H9 (cell line): Measurements from ENCODE around the gene C1QTNF9. TPM values are rescaled to one million over a fixed set of nuclear protein-coding genes. Genes with fewer than 3 reads are reported as not detected.

ENCODE experiments used
- DNase-seq: peaks from one replicate; pipeline ENCODE4 v3.0.0-alpha.2; 2017
- H2AFZ ChIP-seq: one replicate; pipeline ENCODE4 v1.6.1; 2013; ENCODE audit warnings: mild to moderate bottlenecking, low read length, control low read depth, moderate library complexity
- H2AK5ac ChIP-seq: 2 replicates; pipeline ENCODE4 v1.6.1; 2013; ENCODE audit warnings: low read length, control low read depth, mixed read lengths; ENCODE audit not compliant: insufficient read length
- H2BK120ac ChIP-seq: one replicate; pipeline ENCODE4 v1.6.1; 2013; ENCODE audit warnings: low read depth, mild to moderate bottlenecking, low read length, control low read depth, inconsistent platforms; ENCODE audit not compliant: poor library complexity, severe bottlenecking
- H2BK12ac ChIP-seq: 2 replicates; pipeline ENCODE4 v1.6.1; 2013; ENCODE audit warnings: low read length, control low read depth, mixed read lengths, low read depth; ENCODE audit not compliant: insufficient read length
- H2BK15ac ChIP-seq: 2 replicates; pipeline ENCODE4 v1.6.1; 2013; ENCODE audit warnings: low read depth, low read length, control low read depth
- H2BK20ac ChIP-seq: one replicate; pipeline ENCODE4 v1.6.1; 2013; ENCODE audit warnings: low read depth, mild to moderate bottlenecking, low read length, control low read depth, inconsistent platforms; ENCODE audit not compliant: poor library complexity, severe bottlenecking
- H2BK5ac ChIP-seq: 2 replicates; pipeline ENCODE4 v1.6.1; 2013; ENCODE audit warnings: low read length, control low read depth, mixed read lengths; ENCODE audit not compliant: insufficient read length
- H3K14ac ChIP-seq: 2 replicates; pipeline ENCODE4 v1.6.1; 2013; ENCODE audit warnings: low read length, control low read depth; ENCODE audit not compliant: insufficient read depth
- H3K18ac ChIP-seq: 2 replicates; pipeline ENCODE4 v1.6.1; 2013; ENCODE audit warnings: low read depth, mild to moderate bottlenecking, mixed read lengths, low read length, control low read depth; ENCODE audit not compliant: insufficient read length
- H3K23ac ChIP-seq: 2 replicates; pipeline ENCODE4 v1.6.1; 2013; ENCODE audit warnings: low read length, control low read depth, mixed read lengths, low read depth; ENCODE audit not compliant: insufficient read length
- H3K23me2 ChIP-seq: 2 replicates; pipeline ENCODE4 v1.6.1; 2013; ENCODE audit warnings: low read depth, mild to moderate bottlenecking, mixed read lengths, low read length, control low read depth; ENCODE audit not compliant: insufficient read length, poor library complexity, severe bottlenecking
- H3K27ac ChIP-seq: 2 replicates; pipeline ENCODE4 v1.5.1; 2013; ENCODE audit warnings: low read length, control low read depth, mixed read lengths, low read depth; ENCODE audit not compliant: insufficient read length
- H3K27me3 ChIP-seq: 2 replicates; pipeline ENCODE4 v1.6.1; 2013; ENCODE audit warnings: low read length, control low read depth, inconsistent platforms; ENCODE audit not compliant: insufficient read depth
- H3K4ac ChIP-seq: 2 replicates; pipeline ENCODE4 v1.6.1; 2013; ENCODE audit warnings: low read depth, mild to moderate bottlenecking, control low read depth, inconsistent platforms, low read length, moderate library complexity
- H3K4me1 ChIP-seq: 2 replicates; pipeline ENCODE4 v1.6.1; 2013; ENCODE audit warnings: low read length, control low read depth, inconsistent platforms; ENCODE audit not compliant: insufficient read depth
- H3K4me2 ChIP-seq: 2 replicates; pipeline ENCODE4 v1.6.1; 2013; ENCODE audit warnings: low read length, control low read depth, mixed read lengths; ENCODE audit not compliant: insufficient read length, insufficient read depth
- H3K56ac ChIP-seq: 2 replicates; pipeline ENCODE4 v1.6.1; 2013; ENCODE audit warnings: low read depth, mild to moderate bottlenecking, mixed read lengths, low read length, control low read depth; ENCODE audit not compliant: insufficient read length
- H3K79me1 ChIP-seq: 2 replicates; pipeline ENCODE4 v1.6.1; 2013; ENCODE audit warnings: low read depth, mild to moderate bottlenecking, moderate library complexity, low read length, control low read depth, inconsistent platforms; ENCODE audit not compliant: insufficient read depth, poor library complexity, severe bottlenecking
- H3K79me2 ChIP-seq: 2 replicates; pipeline ENCODE4 v1.6.1; 2013; ENCODE audit warnings: low read length, control low read depth, inconsistent platforms; ENCODE audit not compliant: insufficient read depth
- H3K9ac ChIP-seq: 2 replicates; pipeline ENCODE4 v1.6.1; 2013; ENCODE audit warnings: low read length, control low read depth, mixed read lengths; ENCODE audit not compliant: insufficient read length; ENCODE audit errors: extremely low read depth
- H3K9me3 ChIP-seq: one replicate; pipeline ENCODE4 v1.6.1; 2013; ENCODE audit warnings: low read depth, low read length, inconsistent platforms; ENCODE audit not compliant: control insufficient read depth
- H3T11ph ChIP-seq: one replicate; pipeline ENCODE4 v1.6.1; 2013; ENCODE audit warnings: mild to moderate bottlenecking, low read length, control low read depth, inconsistent platforms
- H4K20me1 ChIP-seq: one replicate; pipeline ENCODE4 v1.6.1; 2013; ENCODE audit not compliant: control insufficient read depth, insufficient read length, insufficient read depth
- H4K5ac ChIP-seq: 2 replicates; pipeline ENCODE4 v1.6.1; 2013; ENCODE audit warnings: low read depth, mild to moderate bottlenecking, mixed read lengths, low read length, control low read depth; ENCODE audit not compliant: insufficient read length
- H4K8ac ChIP-seq: replicated peaks from 2 replicates; pipeline ENCODE4 v1.6.1; 2013; ENCODE audit warnings: low read length, control low read depth, mixed read lengths, low read depth; ENCODE audit not compliant: insufficient read length
- H4K91ac ChIP-seq: 2 replicates; pipeline ENCODE4 v1.6.1; 2013; ENCODE audit warnings: low read depth, mild to moderate bottlenecking, moderate library complexity, mixed read lengths, low read length, control low read depth; ENCODE audit not compliant: insufficient read length
- H3K27ac Mint-ChIP-seq, 3 experiments: 2 replicates in 2 of 3; 3 replicates in 1 of 3; pipeline ENCODE4 v1.8.0; 2020 to 2021; ENCODE audit warnings: mixed read lengths in 3 of 3, mild to moderate bottlenecking in 1 of 3, moderate library complexity in 1 of 3
- H3K27me3 Mint-ChIP-seq: 2 replicates; pipeline ENCODE4 v1.8.0; 2021; ENCODE audit warnings: low read depth, mild to moderate bottlenecking, moderate library complexity, mixed read lengths
- H3K36me3 Mint-ChIP-seq, 3 experiments: 2 replicates in 2 of 3; 3 replicates in 1 of 3; pipeline ENCODE4 v1.8.0; 2020 to 2021; ENCODE audit warnings: low read depth in 3 of 3, mixed read lengths in 3 of 3; ENCODE audit not compliant: insufficient read depth in 1 of 3
- H3K4me1 Mint-ChIP-seq, 2 experiments: 2 replicates each; pipeline ENCODE4 v1.8.0; 2020; ENCODE audit warnings: mixed read lengths in 2 of 2
- H3K4me3 Mint-ChIP-seq, 2 experiments: 2 replicates in 1 of 2; 3 replicates in 1 of 2; pipeline ENCODE4 v1.8.0; 2020 to 2021; ENCODE audit warnings: mild to moderate bottlenecking in 2 of 2, mixed read lengths in 2 of 2, moderate library complexity in 1 of 2
- H3K9me3 Mint-ChIP-seq, 2 experiments: 2 replicates in 1 of 2; 3 replicates in 1 of 2; pipeline ENCODE4 v1.8.0; 2020; ENCODE audit warnings: mild to moderate bottlenecking in 2 of 2, mixed read lengths in 2 of 2, moderate library complexity in 1 of 2
- CTCF ChIP-seq: fragments of 200-600 bp; sonication (generic); conservative IDR thresholded peaks from 3 replicates; pipeline ENCODE4 v1.8.0; 2021; ENCODE audit warnings: antibody characterized with exemption, mild to moderate bottlenecking
- WGBS: extraction: QIAGEN DNeasy Blood & Tissue Kit; methylation state at CpG from one replicate; pipeline ENCODE4 v1.1.7; 2013; ENCODE audit warnings: missing lambda C conversion rate, low lambda C conversion rate, mixed read lengths; ENCODE audit not compliant: insufficient read length; ENCODE audit errors: extremely low coverage; 5-methylcytosine and 5-hydroxymethylcytosine counted together
- total RNA-seq: library from RNA; stranded (reverse); gene quantifications from 2 replicates; pipeline ENCODE4 v1.2.1, GENCODE V29; 2021

Gene C1QTNF9
- total RNA-seq, 1 experiment from 2014 or later, result not detected

- Histone ChIP-seq H3K9ac (no peak overlapping the region), H2BK120ac (no peak overlapping the region), H4K5ac (no peak overlapping the region), H3K4me1 (no peaks in the 10 kb centered on the region), H3K4me2 (no peak overlapping the region), H3K27me3 (no peaks in the 10 kb centered on the region), H4K8ac (no peak overlapping the region), H2AFZ (no peak overlapping the region), H3K79me1 (no peaks in the 10 kb centered on the region), H4K20me1 (no peaks in the 10 kb centered on the region), H2BK12ac (no peak overlapping the region), H2BK5ac (no peak overlapping the region), H2BK15ac (no peak overlapping the region), H3K79me2 (no peaks in the 10 kb centered on the region), H3K27ac (no peak overlapping the region), H3K14ac (no peak overlapping the region), H3K23me2 (no peaks in the 10 kb centered on the region), H2AK5ac (no peak overlapping the region), H3K56ac (no peak overlapping the region), H3K18ac (no peak overlapping the region), H4K91ac (no peak overlapping the region), H3K4ac (no peak overlapping the region), H2BK20ac (no peak overlapping the region), H3T11ph (no peak overlapping the region), H3K23ac (no peak overlapping the region), H3K9me3 (no peaks in the 10 kb centered on the region)
- no peaks in the 10 kb centered on the region for H3K9me3 Mint-ChIP-seq
- WGBS, result no CpG with 5 or more reads among the region's 12 CpGs
- no peak overlapping the region for H3K4me3 Mint-ChIP-seq
- DNase-seq, result no peak
- no peak overlapping the region for H3K27ac Mint-ChIP-seq
- H3K36me3 Mint-ChIP-seq, result peaks cover 20 to 39% (median 24%) of the 10 kb centered on the region in 3 experiments; a peak in 5 of 7 replicates
- H3K27me3 Mint-ChIP-seq, result no peaks in the 10 kb centered on the region
- TF ChIP-seq CTCF, result no peak
- no peaks in the 10 kb centered on the region for H3K4me1 Mint-ChIP-seq
Measured at GRCh38 chr13:24301434-24301833, 7.9 kb upstream of the C1QTNF9 start.
